ENCODE measurements around the gene SIPA1L3.
A peak's percentile ranks its signal among the peaks of the same experiment; 100 is the strongest.
"Not testable (repeated sequence)": the region's sequence is repeated elsewhere in the genome, so short reads cannot be mapped to it uniquely, and the experiment has no call there.

SIPA1L3 gene

DNA sequence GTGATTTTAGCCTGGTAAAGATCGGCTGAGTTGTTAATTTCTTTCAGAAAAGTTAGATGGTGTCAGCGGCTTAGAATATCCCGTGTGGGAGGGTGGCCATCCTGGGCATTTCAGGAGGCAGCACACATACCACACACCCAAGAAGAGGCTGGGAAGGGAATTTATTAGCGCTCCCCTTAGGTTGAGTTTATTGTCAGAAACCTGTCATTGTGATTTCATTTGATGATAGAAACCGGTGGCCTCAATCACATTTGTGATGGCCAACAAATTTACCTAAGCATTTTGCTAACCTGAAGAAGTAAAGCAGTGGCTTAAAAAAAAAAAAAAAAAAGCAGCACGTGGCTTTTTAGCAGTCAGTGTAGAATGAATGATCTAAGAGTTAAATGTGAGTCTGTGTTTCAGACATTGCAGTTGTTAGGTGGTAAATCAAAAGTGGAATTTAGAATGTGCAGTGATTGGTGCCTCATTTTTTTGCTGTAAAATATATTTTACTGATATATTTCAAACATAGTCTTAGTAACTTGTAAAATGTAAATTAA is 2.7 kb downstream of the SIPA1L3 start:
- no peak for DNase-seq

DNA sequence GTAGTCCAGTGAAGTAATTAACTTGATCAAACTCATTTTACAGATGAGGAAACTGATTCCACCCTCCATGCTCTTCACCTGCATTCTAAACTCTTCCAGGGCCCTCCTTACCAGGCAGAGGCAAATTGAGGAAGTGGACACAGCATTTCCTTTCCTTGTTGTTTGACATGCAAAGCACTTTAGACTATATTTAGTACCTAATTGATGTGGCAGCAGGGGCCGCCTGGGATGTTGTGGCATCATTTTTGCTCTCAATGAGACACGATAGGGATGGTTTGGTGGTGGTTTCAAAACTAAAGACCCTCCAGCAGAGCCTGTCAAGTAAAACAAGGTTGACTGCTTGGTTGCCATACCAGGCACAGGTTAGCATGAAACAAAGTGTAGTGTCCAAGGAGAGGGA is 7.9 kb downstream of the SIPA1L3 start:
- no peak for DNase-seq

DNA sequence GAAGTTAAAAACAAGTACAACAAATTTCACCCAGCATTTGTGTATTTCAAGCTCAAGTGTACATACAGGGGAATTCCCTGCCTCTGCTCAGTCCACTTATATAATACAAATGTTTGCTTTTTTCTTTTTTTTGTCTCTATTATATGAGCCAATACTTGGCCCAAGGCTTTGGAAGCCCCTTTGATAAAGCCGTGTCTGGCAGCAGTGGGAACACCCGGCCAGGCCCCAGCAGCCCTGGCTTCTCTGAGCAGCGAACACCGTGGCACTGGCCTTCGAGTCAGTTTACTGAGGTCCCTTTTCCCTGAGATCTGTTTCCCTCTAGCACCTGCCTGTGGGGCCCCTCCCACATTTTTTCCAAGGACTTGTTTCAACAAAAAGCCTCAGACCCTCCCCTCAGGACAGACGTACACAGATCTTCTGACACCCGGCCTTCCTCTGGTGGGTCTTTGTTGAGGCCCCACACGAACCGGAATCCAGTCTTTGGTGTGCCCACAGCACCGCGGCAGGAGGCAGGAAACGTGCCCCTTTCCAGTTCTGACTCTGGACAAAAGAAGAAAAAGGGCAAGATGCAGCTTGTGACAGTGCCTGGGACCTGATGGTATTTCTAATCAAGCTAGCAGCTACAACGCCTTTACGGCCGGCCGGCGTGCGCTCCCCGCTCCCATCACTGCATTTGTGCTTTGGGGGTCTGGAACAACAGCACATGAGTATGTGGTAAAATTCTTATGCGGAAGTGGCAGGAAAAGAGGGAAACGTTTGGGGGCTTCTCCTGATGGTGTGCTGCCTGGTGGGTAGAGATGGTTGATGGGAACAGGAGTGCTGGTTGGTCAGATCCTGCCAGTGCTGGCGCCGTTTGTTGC is 13.8 kb downstream of the SIPA1L3 start:
- DNase-seq = no peak

DNA sequence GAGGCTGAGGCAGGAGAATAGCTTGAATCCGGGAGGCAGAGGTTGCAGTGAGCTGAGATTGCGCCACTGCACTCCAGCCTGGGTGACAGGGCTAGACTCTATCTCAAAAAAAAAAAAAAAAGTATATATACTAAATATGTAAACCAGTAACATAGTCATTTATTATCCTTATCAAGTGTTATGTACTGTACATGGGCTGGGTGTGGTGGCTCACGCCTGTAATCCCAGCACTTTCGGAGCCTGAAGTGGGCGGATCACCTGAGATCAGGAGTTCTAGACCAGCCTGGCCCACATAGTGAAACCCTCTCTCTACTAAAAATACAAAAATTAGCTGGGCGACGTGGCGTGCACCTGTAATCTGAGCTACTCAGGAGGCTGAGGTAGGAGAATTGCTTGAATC is 17.6 kb downstream of the SIPA1L3 start:
- not testable (repeated sequence) for DNase-seq

DNA sequence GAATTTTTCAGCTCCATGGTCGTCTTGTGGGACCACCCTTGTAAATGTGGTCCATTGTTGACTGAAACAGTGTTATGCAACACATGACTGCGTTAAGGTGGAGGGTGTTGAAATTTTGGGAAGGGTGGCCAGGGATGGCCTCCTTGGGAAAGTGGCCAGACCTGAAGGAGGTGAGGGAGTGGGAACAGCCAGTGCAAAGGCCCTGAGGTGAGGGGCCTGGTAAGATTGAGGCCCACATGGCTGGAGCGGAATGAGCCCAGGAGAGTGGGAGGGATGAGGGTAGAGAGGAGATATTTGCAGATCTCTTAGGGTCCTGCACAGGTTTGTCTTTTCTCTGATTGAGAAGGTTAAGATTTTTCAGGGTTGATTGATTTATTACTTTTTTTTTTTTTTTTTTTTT is 18.2 kb downstream of the SIPA1L3 start:
- DNase-seq = no peak

DNA sequence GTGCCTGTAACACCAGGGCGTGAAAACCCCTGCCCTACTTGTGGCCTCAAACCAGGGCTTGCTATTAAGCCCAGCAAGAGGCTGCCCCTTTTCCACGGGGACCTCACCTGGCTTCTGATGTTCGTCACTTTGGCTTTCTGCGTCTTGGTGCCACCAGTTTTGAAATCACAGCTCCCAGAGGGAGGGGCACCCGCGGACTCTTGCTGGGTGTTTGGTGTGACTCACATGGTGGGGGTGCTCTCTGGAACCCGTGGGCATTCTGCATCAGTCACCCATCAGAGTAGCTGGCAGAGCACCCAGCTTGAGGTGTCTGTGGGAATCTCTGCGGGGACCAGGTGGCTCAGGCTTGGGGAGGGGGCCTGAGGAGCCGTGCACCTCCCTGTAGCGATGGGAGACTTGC is 19.2 kb downstream of the SIPA1L3 start:
- no peak for DNase-seq

DNA sequence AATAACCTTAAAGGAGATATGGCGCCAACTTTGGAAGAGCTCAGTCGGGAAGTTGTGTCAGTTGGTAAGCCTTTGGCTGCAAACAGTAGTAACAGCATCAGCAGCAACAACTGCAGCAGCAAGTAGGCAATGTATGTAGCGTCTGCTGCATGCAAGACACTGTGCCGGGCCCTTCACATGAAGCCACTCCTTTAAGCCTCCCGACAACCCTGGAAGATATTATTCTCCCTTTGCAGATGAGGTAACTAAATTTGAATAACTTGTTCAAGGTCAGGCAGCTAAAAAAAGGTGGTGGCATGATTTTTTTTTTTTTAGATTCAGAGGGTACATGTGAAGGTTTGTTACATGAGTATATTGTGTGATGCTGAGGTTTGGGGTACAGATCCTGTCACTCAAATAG is 19.7 kb downstream of the SIPA1L3 start:
- DNase-seq = no peak

DNA sequence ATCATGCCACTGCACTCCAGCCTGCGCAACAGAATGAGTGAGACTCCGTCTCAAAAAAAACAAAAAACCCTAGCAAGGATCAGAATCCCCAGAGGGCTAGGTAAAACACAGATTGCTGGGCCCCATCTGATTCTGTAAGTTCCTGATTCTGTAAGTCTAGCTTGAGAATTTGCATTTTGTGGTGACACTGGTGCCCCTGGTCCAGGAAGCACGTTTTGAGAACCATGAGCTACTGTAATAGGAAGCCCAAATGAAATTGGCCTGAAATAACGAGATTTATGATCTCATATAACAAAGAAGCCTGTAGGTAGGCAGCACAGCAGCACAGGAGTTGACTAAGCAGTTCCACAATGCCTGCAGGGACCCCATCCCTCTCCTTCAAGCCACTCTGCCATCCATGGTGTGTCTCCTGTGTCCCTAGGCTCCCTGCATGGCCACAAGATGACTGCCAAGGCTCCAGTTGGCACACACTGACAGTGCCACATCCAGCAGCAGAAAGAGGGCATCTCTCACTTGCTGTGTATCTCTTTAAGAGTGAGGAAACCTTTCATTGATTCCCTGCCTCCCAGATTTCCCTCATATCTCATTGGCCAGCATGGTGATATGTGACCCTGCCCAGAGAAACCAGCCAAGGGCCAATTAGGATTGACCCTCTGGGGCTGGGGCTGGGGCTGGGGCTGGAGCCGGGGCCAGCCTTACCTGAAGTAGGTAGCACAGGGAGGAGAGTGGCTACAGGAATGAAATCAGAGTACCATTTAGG is 21.7 kb downstream of the SIPA1L3 start:
- peak; percentile 39 for DNase-seq

DNA sequence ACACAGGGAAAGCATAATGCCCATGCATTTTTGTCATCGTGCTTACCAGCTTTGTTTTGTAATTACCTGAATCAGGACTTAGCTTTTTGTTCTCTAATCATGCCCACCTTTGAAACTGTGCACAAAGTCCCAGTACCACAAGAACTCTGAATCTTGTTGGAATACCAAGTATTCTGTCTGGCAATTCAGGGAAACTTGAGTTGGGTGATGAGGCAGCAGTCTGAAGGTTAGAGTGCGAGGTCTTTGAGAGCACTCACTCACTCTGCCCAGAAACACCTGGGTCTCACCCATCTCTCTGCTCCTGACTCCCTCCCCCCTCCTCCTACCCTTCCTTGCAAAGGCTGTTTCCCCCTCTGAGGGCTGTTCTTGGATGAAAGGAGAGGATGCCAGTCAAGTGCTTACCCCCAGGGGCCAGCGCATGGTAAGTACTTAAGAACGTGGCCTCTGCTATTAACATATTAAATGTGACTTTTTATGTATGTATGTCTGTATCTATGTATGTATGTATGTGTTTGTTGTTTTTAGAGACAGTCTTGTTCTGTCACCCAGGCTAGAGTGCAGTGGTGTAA is 22.4 kb downstream of the SIPA1L3 start:
- peak; percentile 63 for DNase-seq

DNA sequence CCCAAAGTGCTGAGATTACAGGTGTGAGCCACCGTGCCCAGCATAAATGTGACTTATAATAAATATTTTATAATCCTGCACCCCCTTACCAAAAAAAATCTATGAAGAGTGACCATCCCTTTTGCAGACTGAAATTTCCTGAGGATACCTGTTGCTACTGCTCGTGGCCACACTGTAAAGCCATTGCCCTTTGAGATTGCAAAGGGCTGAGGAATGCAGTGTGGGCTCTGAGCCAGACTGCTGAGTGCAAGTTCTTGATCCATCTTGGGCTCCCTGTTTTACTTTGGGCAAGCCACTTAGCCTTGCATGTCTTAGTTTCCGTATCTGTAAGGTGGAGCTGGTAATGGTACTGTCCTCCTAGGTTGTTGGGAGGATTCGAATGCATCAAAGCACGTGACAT is 23.4 kb downstream of the SIPA1L3 start:
- DNase-seq = no peak

DNA sequence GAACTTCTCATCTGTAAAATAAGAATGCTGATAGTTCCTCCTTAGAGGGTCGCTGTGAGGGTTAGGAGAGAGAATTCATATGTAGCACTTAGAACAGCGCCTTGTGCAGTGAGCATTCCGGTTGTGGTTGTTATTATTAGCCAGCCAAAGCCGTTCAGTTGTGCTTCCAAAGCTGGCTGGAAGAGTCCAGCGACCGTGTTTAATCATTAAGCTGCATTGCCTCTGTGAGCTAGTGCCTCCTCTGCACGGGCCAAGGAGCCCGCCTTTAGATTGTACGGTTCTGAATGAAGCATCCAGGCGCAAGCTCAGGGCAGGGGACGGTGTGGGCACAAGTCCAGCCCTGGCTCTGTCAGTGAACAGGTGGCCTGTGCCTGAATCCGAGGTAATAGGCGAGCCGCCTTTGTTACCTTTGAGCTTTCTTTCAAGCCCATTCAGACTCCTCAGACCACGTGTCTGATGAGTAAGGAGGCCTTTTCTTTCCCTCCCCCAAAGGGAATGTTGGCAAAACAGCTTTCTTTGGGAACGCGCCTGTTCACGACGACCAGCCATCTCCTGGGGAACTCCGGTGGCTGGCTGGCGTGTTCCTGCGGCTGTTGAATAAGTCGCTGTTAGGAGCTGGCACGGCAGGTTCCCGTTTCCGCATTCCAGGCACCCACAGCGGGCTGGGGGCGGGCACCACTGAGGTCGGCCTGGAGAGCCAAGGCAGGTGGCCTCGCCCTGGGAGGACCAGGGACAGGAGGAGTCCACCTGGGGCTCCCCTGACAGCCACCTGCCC is 25.1 kb downstream of the SIPA1L3 start:
- peak; percentile 93 for DNase-seq

DNA sequence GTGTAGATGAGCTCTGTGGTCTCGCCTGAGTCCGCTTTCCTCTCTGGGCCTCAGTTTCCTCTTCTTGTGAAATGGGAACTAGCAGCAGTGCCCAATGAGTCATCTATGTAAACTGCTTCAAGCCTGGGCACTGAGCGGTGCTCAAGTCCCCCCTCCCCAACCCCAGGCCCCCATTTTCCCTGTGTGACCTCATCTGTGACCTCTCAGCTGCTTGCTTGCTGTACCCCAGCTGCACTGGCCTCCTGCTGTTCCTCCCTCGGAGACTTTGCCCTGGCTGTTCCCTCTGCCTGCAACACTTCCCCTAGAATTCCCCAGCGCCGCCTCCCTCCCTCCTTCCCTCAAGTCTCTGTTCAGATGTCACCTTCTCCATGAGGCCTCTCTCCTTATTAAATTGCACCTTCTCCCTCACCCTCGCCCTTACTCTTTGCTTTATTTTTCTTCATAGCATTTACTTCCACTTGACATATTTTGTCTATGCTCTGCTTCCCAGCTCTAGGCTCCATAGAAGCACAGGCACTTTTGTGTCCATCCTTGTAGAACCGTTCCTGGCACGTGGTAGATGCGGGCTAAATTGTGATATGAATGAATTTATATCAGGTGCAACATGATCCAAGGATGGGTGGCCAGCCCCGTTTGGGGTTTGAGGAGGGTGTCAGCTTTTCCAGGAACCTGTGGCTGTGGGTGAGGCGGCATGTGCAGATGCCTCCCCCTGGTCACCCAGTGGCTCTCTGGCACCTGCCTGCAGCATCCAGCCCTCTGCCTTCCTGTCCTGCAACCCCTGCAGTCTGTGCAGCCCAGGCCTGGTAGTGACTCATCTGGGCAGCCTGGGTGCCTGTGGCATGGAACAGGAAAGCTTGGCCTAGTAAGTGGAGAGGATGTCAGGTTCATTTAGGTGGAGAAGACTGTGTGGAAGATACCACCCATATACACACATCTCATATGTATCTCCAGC is 26.3 kb downstream of the SIPA1L3 start:
- DNase-seq = peak; percentile 89

DNA sequence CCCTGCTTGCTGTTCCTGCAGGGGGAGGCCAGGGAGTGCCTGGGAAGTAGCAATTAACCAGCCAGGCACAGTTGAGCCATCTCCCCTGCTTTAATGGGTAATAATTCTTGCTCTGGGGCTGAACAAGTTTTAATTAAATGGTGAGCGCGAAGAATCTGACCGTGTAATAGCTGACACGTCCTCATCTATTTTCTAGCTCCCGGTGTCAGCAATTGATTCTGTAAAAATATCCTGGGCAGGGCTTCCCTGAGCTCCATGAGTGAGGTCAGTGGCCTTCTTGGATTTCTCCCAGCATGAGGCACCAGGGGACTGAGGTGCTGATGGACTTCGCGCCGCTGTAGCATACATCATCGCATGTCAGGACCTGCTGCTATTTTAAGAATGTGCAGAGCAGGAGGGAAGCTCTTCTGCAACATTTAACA is 26.9 kb downstream of the SIPA1L3 start:
- peak; percentile 100 for DNase-seq

DNA sequence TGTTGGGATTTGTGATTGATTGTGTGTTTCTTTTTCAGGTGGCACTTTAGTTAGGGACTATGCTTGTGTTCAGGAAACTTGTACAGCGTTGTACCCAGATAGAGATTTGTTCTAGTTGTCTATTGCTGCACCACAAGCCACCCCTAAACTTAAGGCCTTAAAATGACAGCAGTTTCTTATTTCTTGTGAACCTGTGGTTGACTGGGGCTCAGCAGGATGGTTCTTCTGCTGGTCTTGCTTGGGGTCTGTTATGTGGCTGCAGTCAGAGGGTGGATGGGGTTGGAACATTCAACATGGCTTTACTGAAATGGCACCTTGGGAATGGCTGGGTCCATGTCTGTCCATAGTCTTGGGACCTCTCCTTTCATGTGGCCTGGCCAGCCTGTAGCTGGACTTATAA is 28.3 kb downstream of the SIPA1L3 start:
- no peak for DNase-seq

DNA sequence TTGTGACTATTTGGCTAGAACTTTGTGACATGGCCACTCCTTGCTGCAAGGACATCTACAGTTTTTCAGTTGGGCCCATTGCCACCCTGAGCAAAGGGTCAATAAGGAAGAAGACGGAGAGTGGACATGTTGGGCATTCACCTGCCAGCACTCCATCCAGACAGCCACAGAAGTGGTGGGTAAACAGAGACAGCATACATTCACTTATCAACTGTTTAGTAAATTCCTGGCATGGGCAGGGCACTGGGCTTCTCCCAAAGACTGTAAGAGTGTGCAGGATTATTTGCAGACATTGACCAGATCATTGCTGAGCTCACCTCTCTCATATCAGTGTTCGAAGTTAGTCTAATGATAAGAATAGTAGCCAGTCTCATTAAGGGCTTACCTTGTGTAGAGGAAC is 29.2 kb downstream of the SIPA1L3 start:
- DNase-seq = no peak

DNA sequence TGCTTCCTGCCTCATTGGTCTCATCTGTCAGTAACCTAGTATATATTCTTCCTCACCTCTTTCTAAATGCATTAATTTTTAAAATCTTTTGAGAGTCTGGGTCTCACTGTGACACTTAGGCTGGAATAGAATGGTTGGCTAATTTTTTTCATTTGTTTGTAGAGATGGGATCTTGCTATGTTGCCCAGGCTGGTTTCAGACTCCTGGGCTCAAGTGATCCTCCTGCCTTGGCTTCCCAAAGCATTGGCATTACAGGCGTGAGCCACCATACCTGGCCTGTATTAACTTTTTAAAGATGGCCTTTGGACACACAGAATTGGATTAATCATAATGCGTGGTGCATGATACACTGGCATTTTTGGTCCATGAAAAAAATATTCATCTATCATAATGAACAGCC is 29.9 kb downstream of the SIPA1L3 start:
- DNase-seq = no peak

DNA sequence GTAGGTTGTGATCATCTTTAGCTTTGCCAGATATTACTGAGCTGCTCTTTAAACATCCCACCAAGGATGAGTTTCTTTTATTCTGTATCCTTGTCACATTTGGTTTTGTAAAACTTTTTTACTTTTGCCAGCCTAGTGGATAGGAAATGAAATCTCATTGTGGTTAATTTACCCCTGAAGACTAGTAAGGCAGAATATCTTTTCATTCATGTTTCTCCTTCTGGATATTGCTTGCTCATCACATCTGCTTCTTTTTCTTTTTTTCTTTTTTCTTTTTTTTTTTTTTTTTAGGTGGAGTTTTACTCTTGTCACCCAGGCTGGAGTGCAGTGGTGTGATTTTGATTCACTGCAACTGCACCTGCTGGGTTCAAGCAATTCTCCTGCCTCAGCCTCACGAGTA is 31.3 kb downstream of the SIPA1L3 start:
- no peak for DNase-seq

DNA sequence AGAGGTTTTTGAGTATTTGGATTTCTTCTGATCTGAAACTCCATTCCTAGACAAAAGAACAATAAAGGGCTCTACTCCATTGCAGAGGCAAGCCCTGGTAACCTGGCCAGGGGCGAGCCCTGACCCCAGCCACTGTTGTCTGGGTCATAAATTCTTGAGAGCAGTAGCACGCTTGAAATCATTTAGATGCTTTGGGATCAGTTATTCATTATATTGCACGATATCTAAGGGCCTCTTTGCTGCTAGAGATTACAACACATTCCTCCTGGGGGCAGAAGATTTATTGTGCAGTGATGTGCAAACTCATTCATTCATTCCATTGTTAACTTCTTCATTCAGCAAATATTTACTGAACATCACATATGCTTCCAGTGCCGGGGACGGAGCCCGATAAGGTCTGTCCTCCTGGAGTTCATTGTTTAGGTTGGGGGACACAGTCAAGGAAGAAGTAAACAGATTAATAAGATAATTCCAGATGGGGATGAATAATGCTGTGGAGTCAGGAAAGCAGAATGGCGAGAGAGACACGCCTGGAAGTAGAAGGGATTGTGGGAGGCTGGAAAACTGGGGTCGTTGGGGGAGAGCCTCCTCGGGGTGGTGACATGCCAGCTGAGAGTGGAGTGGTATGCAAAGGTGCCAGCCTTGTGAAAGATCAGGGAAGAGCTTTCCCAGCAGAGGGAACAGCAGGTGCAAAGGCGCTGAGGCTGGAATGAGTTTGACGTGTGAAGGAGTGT is 34.9 kb downstream of the SIPA1L3 start:
- no peak for DNase-seq

DNA sequence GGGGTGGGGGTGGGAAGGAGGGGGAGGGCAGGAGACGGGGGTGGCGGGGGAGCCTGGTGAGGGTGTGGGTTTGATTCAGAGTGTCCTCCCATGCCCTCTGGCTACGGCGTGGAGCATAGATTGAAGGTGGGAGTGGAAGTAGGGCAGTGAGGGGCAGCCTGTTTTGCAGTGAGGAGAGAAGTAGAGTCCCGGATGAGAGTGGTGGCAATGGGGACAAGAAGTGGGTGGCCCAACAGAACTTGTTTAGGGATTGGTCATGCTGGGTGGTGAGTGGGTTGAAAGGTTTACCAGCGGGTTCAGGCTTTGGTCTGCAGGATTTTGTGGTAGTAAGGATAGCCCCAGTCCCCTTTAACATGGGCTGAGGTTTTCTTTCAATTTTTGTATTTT is 35.5 kb downstream of the SIPA1L3 start:
- no peak for DNase-seq

DNA sequence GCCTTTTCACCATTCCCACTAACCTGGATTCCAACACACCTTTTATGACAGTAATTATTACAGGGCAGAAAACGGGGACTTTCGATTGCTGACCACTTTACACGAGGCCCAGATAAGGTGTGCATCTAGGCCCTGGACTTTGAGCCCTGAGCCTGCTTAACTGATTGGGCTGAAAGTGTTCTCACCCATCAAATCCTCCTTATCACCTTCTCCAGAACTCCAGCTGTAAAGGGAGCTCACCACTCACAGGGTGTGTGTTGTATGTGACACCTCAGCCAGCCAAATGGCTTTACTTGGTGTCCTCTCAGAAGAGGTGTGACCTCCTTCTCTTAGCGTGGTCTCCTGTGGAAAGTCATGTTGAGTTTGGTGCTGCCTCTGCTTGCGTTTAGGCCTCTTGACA is 36.5 kb downstream of the SIPA1L3 start:
- no peak for DNase-seq

DNA sequence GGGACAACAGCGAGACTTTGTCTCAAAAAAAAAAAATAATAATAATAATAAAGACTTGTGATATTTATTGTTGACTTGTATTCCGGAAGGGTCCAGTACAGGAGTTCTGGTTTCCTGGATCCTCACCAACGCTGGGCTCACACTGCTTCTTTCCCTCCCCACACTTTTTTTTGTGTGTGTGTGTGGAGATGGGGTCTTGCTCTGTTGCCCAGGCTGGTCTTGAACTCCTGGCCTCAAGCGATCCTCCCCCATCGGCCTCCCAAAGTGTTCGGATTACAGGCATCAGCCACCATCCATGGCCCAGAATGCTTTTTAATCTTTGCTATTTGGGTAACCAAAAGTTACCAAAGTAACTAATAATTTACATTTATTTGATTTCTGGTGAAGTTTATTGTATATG is 39.1 kb downstream of the SIPA1L3 start:
- DNase-seq = no peak

All from NCI-H2227 treated with DMSO at 0.1 percent for 48 hours (cell line).